Activated CD4-positive, alpha-beta T cell treated with anti-CD3 and anti-CD28 coated beads, Interleukin-2, amount 50 U/mL, for 48 hours (primary cell): Measurements from ENCODE around the gene MCRS1.
A peak's percentile ranks its signal among the peaks of the same experiment; 100 is the strongest.
"Not testable (repeated sequence)": the region's sequence is repeated elsewhere in the genome, so short reads cannot be mapped to it uniquely, and the experiment has no call there.

Source experiments
- DNase-seq, 2 experiments: peaks; one replicate each; pipeline ENCODE4 v3.0.0-alpha.2; 2020

The MCRS1 gene

GRCh38 chr12:49567611-49568441 lies at the start of gene MCRS1:
Gene MCRS1 (minus strand): TSS chr12:49568142. CDS start chr12:49566731, 1,411 bp downstream.
- DNase-seq: peak; percentile 87 to 90

- DNase-seq: no peak
Observed at GRCh38 chr12:49616533-49617219, 48.7 kb upstream of the MCRS1 start.

- no peak for DNase-seq
Observed at GRCh38 chr12:49615725-49616124, 47.8 kb upstream of the MCRS1 start.

GRCh38 chr12:49612210-49612609 lies 44.3 kb upstream of the MCRS1 start:
- no peak for DNase-seq

- not testable (repeated sequence) for DNase-seq
Observed at GRCh38 chr12:49610785-49611184, 42.8 kb upstream of the MCRS1 start.

- no peak for DNase-seq
Observed at GRCh38 chr12:49609875-49610154, 41.9 kb upstream of the MCRS1 start.

- DNase-seq: no peak
Observed at GRCh38 chr12:49609059-49609874, 41.3 kb upstream of the MCRS1 start.

GRCh38 chr12:49605539-49605938 lies 37.6 kb upstream of the MCRS1 start, which contains the start of gene FAM186B:
Gene FAM186B (minus strand): TSS chr12:49605639. CDS start chr12:49605477, 162 bp downstream.
- not testable (repeated sequence) for DNase-seq

- no peak for DNase-seq
Observed at GRCh38 chr12:49604856-49605255, 36.9 kb upstream of the MCRS1 start.

GRCh38 chr12:49603721-49604120 lies 35.8 kb upstream of the MCRS1 start:
- DNase-seq: no peak

GRCh38 chr12:49599961-49600360 lies 32.0 kb upstream of the MCRS1 start:
- no peak for DNase-seq

GRCh38 chr12:49598527-49598926 lies 30.6 kb upstream of the MCRS1 start:
- DNase-seq: no peak

GRCh38 chr12:49588721-49589516 lies 21.0 kb upstream of the MCRS1 start:
- no peak for DNase-seq

- no peak for DNase-seq
Observed at GRCh38 chr12:49588281-49588680, 20.3 kb upstream of the MCRS1 start.

GRCh38 chr12:49587174-49587908 lies 19.4 kb upstream of the MCRS1 start:
- DNase-seq: no peak

GRCh38 chr12:49585477-49586459 lies 17.8 kb upstream of the MCRS1 start:
- no peak for DNase-seq

- no peak for DNase-seq
Observed at GRCh38 chr12:49584591-49584990, 16.6 kb upstream of the MCRS1 start.

GRCh38 chr12:49583366-49584094 lies 15.6 kb upstream of the MCRS1 start:
- no peak for DNase-seq

- DNase-seq: no peak
Observed at GRCh38 chr12:49582850-49583249, 14.9 kb upstream of the MCRS1 start.

- no peak for DNase-seq
Observed at GRCh38 chr12:49582201-49582600, 14.3 kb upstream of the MCRS1 start.
